GM12801 (cell line): Measurements from ENCODE around the gene RNLS.

Experiments used
- CTCF ChIP-seq: IDR thresholded peaks from one replicate; pipeline ENCODE4 v1.5.1; 2011; ENCODE audit warnings: control low read depth; ENCODE audit not compliant: insufficient read length; ENCODE audit errors: extremely low read depth

Gene RNLS

GRCh38 chr10:88256013-88256680, 327.0 kb downstream of the RNLS start:
- no peak for TF ChIP-seq CTCF

- TF ChIP-seq CTCF: no peak
Measured at GRCh38 chr10:88254091-88254490, 329.0 kb downstream of the RNLS start.

- no peak for TF ChIP-seq CTCF
Measured at GRCh38 chr10:88253622-88254021, 329.5 kb downstream of the RNLS start.

GRCh38 chr10:88253128-88253527, 330.0 kb downstream of the RNLS start:
- no peak for TF ChIP-seq CTCF

GRCh38 chr10:88249450-88249849, 333.7 kb downstream of the RNLS start:
- no peak for TF ChIP-seq CTCF

GRCh38 chr10:88246675-88247074, 336.4 kb downstream of the RNLS start:
- TF ChIP-seq CTCF: no peak

- no peak for TF ChIP-seq CTCF
Measured at GRCh38 chr10:88245974-88246511, 337.1 kb downstream of the RNLS start.
